ENCODE results near the gene CADPS2.

DNA sequence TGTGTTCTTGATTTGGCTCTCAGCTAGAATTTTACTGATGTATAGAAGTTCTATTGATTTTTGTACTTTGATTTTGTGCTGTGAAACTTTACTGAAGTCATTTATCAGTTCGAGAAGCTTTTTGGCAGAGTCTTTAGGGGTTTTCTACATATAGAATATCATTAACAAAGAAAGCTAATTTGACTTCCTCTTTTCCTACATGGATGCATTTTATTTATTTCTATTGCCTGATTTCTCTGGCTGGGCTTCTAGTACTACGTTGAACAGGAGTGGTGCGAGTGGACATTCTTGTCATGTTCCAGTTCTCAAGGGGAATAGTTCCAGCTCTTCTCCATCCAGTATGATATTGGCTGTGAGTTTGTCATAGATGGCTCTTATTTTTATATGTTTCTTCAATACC lies 252.8 kb downstream of the CADPS2 start:
- TF ChIP-seq, protein P1, sequence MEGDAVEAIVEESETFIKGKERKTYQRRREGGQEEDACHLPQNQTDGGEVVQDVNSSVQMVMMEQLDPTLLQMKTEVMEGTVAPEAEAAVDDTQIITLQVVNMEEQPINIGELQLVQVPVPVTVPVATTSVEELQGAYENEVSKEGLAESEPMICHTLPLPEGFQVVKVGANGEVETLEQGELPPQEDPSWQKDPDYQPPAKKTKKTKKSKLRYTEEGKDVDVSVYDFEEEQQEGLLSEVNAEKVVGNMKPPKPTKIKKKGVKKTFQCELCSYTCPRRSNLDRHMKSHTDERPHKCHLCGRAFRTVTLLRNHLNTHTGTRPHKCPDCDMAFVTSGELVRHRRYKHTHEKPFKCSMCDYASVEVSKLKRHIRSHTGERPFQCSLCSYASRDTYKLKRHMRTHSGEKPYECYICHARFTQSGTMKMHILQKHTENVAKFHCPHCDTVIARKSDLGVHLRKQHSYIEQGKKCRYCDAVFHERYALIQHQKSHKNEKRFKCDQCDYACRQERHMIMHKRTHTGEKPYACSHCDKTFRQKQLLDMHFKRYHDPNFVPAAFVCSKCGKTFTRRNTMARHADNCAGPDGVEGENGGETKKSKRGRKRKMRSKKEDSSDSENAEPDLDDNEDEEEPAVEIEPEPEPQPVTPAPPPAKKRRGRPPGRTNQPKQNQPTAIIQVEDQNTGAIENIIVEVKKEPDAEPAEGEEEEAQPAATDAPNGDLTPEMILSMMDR (conservative IDR thresholded peaks at IDR 0.05 in 1 of 2, IDR thresholded peaks at IDR 0.05 in 1 of 2; ENCODE audit: low read depth in 1 of 2, low read length in 2 of 2), result no peak
- no peak for TF ChIP-seq EZH2 (IDR thresholded peaks at IDR 0.05; ENCODE audit: low read length, missing control alignments)
